Inflammatory macrophage treated with lipopolysaccharide for 1 hour (primary cell): Measurements from ENCODE around the gene RFTN1.
A peak's percentile ranks its signal among the peaks of the same experiment; 100 is the strongest.

ENCODE experiments used
- DNase-seq, 2 donors: peaks; one replicate each; pipeline ENCODE4 v3.0.0-alpha.2; 2020 to 2022

Gene RFTN1

GRCh38 chr3:16374047-16374934 is 139.2 kb downstream of the RFTN1 start:
- DNase-seq: peak in 1 of 2 donors; percentile 50

GRCh38 chr3:16373341-16373946 is 140.1 kb downstream of the RFTN1 start:
- peak; percentile 60 to 86 for DNase-seq

GRCh38 chr3:16372362-16373292 is 140.9 kb downstream of the RFTN1 start:
- peak; percentile 90 to 97 for DNase-seq

GRCh38 chr3:16370872-16371740 is 142.4 kb downstream of the RFTN1 start:
- DNase-seq: peak; percentile 35 to 72

- DNase-seq: no peak
Measured at GRCh38 chr3:16370503-16370871, 143.0 kb downstream of the RFTN1 start.

GRCh38 chr3:16369885-16370284 is 143.6 kb downstream of the RFTN1 start:
- DNase-seq: no peak

GRCh38 chr3:16369276-16369675 is 144.2 kb downstream of the RFTN1 start:
- no peak for DNase-seq

GRCh38 chr3:16366581-16366980 is 146.9 kb downstream of the RFTN1 start:
- DNase-seq: no peak

GRCh38 chr3:16365491-16366128 is 147.9 kb downstream of the RFTN1 start:
- DNase-seq: no peak

GRCh38 chr3:16364963-16365362 is 148.5 kb downstream of the RFTN1 start:
- DNase-seq: no peak

GRCh38 chr3:16364323-16364722 is 149.2 kb downstream of the RFTN1 start:
- no peak for DNase-seq

GRCh38 chr3:16363636-16364035 is 149.9 kb downstream of the RFTN1 start:
- no peak for DNase-seq

- DNase-seq: no peak
Measured at GRCh38 chr3:16362770-16363169, 150.7 kb downstream of the RFTN1 start.

GRCh38 chr3:16361087-16361486 is 152.4 kb downstream of the RFTN1 start:
- no peak for DNase-seq

- peak; percentile 53 to 72 for DNase-seq
Measured at GRCh38 chr3:16359331-16359730, 154.2 kb downstream of the RFTN1 start.

- no peak for DNase-seq
Measured at GRCh38 chr3:16358336-16358735, 155.2 kb downstream of the RFTN1 start.

GRCh38 chr3:16357186-16358121 is 156.0 kb downstream of the RFTN1 start:
- peak in 1 of 2 donors; percentile 67 for DNase-seq

GRCh38 chr3:16355828-16356227 is 157.7 kb downstream of the RFTN1 start:
- no peak for DNase-seq

- DNase-seq: no peak
Measured at GRCh38 chr3:16354291-16354690, 159.2 kb downstream of the RFTN1 start.

- no peak for DNase-seq
Measured at GRCh38 chr3:16352428-16352827, 161.1 kb downstream of the RFTN1 start.
